GM18861 (cell line): ENCODE data around the gene CTSK.

ENCODE experiments used
- ATAC-seq: cut with Tn5 transposase; IDR thresholded peaks from one replicate; pipeline ENCODE4 v1.9.1; 2021; ENCODE audit not compliant: unreplicated experiment

Gene CTSK

GRCh38 chr1:150763018-150763417 lies 45.0 kb downstream of the CTSK start:
- no peak for ATAC-seq

DNA sequence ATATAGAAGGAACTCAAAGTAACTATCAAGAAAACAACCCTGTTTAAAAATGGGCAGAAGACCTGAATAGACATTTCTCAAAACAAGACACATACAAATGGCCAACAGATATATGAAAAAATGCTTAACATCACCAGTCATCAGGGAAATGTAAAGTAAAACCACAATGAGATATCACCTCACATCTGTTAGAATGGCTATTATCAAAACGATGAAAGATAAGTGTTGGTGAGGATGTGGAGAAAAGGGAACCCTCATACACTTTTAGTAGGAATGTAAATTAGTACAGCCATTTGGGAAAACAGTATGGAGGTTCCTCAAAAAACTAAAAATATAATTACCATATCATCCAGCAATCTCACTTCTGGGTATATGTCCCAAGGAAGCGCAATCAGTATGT lies 45.5 kb downstream of the CTSK start:
- ATAC-seq = no peak

DNA sequence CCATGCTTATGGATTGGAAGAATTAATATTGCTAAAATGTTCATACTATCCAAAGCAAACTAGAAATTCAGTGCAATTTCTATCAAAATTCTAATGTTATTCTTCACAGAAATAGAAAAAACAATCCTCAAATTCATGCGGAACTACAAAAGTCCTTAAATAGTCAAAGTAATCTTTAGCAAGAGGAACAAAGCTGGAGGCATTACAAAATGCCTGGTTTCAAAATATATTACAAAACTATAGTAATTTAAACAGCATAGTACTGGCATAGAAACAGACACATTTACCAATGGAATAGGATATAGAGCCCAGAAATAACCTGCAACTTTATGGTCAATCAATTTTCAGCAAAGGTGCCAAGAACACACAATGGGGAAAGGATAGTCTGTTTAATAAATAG lies 46.3 kb downstream of the CTSK start:
- ATAC-seq = no peak

DNA sequence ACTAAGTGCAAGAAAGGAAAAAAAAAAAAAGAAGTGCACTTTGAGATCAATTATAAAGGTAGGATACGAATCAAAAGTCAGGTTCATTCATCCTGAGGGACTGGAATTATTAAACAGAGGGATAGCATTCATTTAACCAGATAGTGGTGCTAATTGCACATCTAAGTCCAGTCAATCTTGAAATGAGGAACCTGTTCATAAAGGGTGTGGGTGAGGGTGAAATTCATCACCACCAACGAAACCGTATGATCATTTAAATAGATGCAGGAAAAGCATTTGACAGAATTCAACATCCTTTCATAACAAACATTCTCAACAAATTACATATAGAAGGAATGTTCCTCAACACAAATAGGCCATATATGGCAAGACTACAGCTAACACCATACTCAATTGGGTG lies 48.0 kb downstream of the CTSK start:
- no peak for ATAC-seq

GRCh38 chr1:150753416-150753815 lies 54.6 kb downstream of the CTSK start:
- no peak for ATAC-seq

DNA sequence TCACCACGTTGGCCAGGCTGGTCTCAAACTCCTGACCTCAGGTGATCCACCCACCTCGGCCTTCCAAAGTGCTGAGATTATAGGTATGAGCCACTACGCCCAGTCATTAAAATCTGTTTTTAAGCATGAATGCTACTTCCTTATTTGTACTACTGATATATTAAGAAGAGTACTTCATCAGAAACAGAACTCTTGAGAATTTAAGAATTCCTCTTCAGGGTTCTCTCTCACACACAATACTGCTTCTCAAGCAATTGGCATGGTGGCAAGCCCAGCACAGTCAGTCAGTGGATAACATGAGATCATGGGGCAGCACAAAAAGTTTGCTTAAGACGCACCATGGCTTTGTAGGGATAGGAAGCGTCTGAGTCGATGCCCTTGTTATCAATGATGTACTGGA lies 56.6 kb downstream of the CTSK start:
- ATAC-seq = no peak

- no peak for ATAC-seq
These were observed 58.2 kb downstream of the CTSK start for GRCh38 chr1:150749720-150750311.

GRCh38 chr1:150748878-150749719 lies 59.0 kb downstream of the CTSK start:
- ATAC-seq = no peak
